Neural progenitor cell (in vitro differentiated cells): Measurements from ENCODE around the gene MSI2. TPM values are rescaled to one million over a fixed set of nuclear protein-coding genes. Genes with fewer than 3 reads are reported as not detected.

Source experiments
- DNase-seq: peaks from one replicate; pipeline ENCODE4 v3.0.0-alpha.2; 2016; ENCODE audit warnings: low spot score
- H2AFZ ChIP-seq: fragments of 200-600 bp; sonication (generic); replicated peaks from 2 replicates; pipeline ENCODE4 v1.6.1; 2016; ENCODE audit warnings: antibody characterized with exemption
- H3F3A ChIP-seq: fragments of 200-600 bp; sonication (generic); 2 replicates; pipeline ENCODE4 v1.6.1; 2016; ENCODE audit warnings: antibody characterized with exemption, low read depth
- H3K27ac ChIP-seq: fragments of 200-600 bp; sonication (generic); 2 replicates; pipeline ENCODE4 v1.5.1; 2016; ENCODE audit warnings: mild to moderate bottlenecking
- H3K27me3 ChIP-seq: fragments of 200-600 bp; sonication (generic); 2 replicates; pipeline ENCODE4 v1.6.1; 2016; ENCODE audit warnings: mild to moderate bottlenecking, moderate library complexity
- H3K36me3 ChIP-seq: fragments of 200-600 bp; sonication (generic); 2 replicates; pipeline ENCODE4 v1.5.1; 2016
- H3K4me1 ChIP-seq: fragments of 200-600 bp; sonication (generic); 2 replicates; pipeline ENCODE4 v1.6.1; 2016; ENCODE audit warnings: mixed run types
- H3K4me2 ChIP-seq: fragments of 200-600 bp; sonication (generic); 2 replicates; pipeline ENCODE4 v1.6.1; 2016
- H3K4me3 ChIP-seq: fragments of 200-600 bp; sonication (generic); 2 replicates; pipeline ENCODE4 v1.5.1; 2016
- H3K79me2 ChIP-seq: fragments of 200-600 bp; sonication (generic); 2 replicates; pipeline ENCODE4 v1.6.1; 2016; ENCODE audit warnings: low read depth
- H3K9ac ChIP-seq: fragments of 200-600 bp; sonication (generic); 2 replicates; pipeline ENCODE4 v1.6.1; 2016
- H3K9me3 ChIP-seq: fragments of 200-600 bp; sonication (generic); 2 replicates; pipeline ENCODE4 v1.5.1; 2016; ENCODE audit warnings: low read depth
- H4K20me1 ChIP-seq: fragments of 200-600 bp; sonication (generic); 2 replicates; pipeline ENCODE4 v1.6.1; 2016; ENCODE audit warnings: low read depth
- H3K27ac Mint-ChIP-seq: 3 replicates; pipeline ENCODE4 v1.8.0; 2021; ENCODE audit warnings: mixed read lengths
- H3K27me3 Mint-ChIP-seq: 2 replicates; pipeline ENCODE4 v1.8.0; 2022; ENCODE audit warnings: low read depth, mild to moderate bottlenecking, inconsistent platforms, moderate library complexity, mixed read lengths; ENCODE audit not compliant: insufficient read depth
- H3K36me3 Mint-ChIP-seq: 3 replicates; pipeline ENCODE4 v1.8.0; 2021; ENCODE audit warnings: mixed read lengths
- H3K4me1 Mint-ChIP-seq: 3 replicates; pipeline ENCODE4 v1.8.0; 2021; ENCODE audit warnings: mixed read lengths
- H3K4me3 Mint-ChIP-seq: 3 replicates; pipeline ENCODE4 v1.8.0; 2021; ENCODE audit warnings: mild to moderate bottlenecking, moderate library complexity, mixed read lengths
- H3K9me3 Mint-ChIP-seq: 3 replicates; pipeline ENCODE4 v1.8.0; 2020; ENCODE audit warnings: mixed read lengths
- EZH2 ChIP-seq: fragments of 200-600 bp; sonication (generic); IDR thresholded peaks from 2 replicates; pipeline ENCODE4 v1.6.1; 2017; ENCODE audit warnings: antibody characterized with exemption, mild to moderate bottlenecking, moderate library complexity
- EZH2phosphoT487 ChIP-seq: fragments of 200-600 bp; sonication (generic); IDR thresholded peaks from 2 replicates; pipeline ENCODE4 v1.6.1; 2017; ENCODE audit warnings: antibody characterized with exemption
- total RNA-seq: library from RNA; depleted of rRNA; stranded (reverse); fragments of >200 nt; gene quantifications from 2 replicates; pipeline ENCODE4 v1.2.3, GENCODE V29; 2015; ENCODE audit warnings: low replicate concordance
- TF ChIP-seq, protein P1 (sequence below): fragments of 200-600 bp; sonication (generic); IDR thresholded peaks from 2 replicates; pipeline ENCODE4 v1.5.1; 2017; ENCODE audit warnings: antibody characterized with exemption, mild to moderate bottlenecking

The MSI2 gene
- total RNA-seq, 1 donor from 2014 or later = 96.9 TPM

DNA sequence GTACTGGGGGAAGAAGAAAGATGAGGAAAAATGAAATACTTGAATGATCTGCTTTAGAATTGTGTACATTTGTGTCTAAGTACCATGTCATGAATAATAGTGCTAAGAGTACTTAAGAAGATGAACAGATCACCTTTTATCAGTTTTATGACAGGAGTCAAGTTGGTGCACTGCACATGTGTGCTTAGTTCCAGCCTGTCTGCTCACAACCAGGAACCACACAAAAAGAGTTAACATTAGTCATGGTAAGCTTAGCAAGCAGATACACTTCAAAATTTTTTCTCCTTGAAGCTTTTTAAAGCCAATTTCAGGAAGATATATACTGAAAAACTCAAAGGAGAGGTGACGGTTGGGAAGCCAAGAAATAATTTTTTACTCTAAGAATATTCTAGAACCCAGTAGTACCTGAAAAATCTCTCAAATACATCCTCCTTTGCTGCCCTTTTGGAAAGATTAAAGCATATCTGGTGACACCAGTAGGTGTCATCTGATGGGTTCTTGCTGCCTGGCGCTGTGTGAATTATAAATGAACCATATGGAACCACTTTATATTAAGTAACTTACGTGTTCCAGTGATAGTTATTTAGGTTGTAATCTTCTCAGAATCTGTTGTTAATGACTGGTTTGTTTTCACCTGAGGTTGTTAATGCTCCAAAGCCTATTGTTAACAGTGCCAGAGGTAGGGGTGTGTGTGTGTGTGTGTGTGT lies 93.4 kb downstream of the MSI2 start:
- H3K36me3 ChIP-seq = no peaks in the 10 kb centered on the region
- no peak overlapping the region for H3K4me2 ChIP-seq
- H3K4me1 Mint-ChIP-seq = peaks cover 16% of the 10 kb centered on the region
- peaks cover 10% of the 10 kb centered on the region for H3K9me3 Mint-ChIP-seq
- H4K20me1 ChIP-seq = peaks cover 45% of the 10 kb centered on the region
- H3K27ac Mint-ChIP-seq = peak overlapping the region; percentile 48
- no peak overlapping the region for H2AFZ ChIP-seq
- H3K36me3 Mint-ChIP-seq = peaks cover 70% of the 10 kb centered on the region
- no peaks in the 10 kb centered on the region for H3K4me1 ChIP-seq
- peaks cover 1% of the 10 kb centered on the region for H3F3A ChIP-seq
- TF ChIP-seq, protein P1, sequence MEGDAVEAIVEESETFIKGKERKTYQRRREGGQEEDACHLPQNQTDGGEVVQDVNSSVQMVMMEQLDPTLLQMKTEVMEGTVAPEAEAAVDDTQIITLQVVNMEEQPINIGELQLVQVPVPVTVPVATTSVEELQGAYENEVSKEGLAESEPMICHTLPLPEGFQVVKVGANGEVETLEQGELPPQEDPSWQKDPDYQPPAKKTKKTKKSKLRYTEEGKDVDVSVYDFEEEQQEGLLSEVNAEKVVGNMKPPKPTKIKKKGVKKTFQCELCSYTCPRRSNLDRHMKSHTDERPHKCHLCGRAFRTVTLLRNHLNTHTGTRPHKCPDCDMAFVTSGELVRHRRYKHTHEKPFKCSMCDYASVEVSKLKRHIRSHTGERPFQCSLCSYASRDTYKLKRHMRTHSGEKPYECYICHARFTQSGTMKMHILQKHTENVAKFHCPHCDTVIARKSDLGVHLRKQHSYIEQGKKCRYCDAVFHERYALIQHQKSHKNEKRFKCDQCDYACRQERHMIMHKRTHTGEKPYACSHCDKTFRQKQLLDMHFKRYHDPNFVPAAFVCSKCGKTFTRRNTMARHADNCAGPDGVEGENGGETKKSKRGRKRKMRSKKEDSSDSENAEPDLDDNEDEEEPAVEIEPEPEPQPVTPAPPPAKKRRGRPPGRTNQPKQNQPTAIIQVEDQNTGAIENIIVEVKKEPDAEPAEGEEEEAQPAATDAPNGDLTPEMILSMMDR = no peak
- TF ChIP-seq EZH2 = no peak
- no peak for TF ChIP-seq EZH2phosphoT487
- H3K9ac ChIP-seq = no peak overlapping the region
- no peak for DNase-seq
- no peaks in the 10 kb centered on the region for H3K27me3 ChIP-seq
- no peaks in the 10 kb centered on the region for H3K9me3 ChIP-seq
- no peak overlapping the region for H3K4me3 ChIP-seq
- peaks cover 98% of the 10 kb centered on the region for H3K79me2 ChIP-seq
- no peak overlapping the region for H3K27ac ChIP-seq
- no peak overlapping the region for H3K4me3 Mint-ChIP-seq
- H3K27me3 Mint-ChIP-seq = peaks cover 5% of the 10 kb centered on the region

DNA sequence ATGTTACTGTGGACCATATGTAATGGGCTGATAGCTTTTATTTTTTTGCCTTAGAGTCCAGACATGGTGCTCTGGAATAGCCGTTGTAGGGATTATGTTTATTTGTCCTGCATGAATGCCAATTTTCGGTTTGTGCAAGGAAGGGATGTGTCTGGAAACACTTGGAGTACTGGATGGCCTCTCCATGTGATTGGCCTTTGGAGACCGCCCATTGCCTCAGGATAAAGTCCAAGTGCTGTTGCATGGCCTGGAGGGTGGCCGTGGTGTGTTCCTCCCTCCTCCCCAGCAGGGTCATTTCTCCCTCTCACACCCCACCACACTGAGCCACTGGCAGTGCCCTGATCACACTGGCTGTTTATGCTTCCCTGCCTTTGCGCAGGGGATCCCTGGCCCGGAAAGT lies 93.9 kb downstream of the MSI2 start:
- no peaks in the 10 kb centered on the region for H3K4me1 ChIP-seq
- H3K36me3 ChIP-seq = no peaks in the 10 kb centered on the region
- Mint-ChIP-seq H3K4me1 (peaks cover 19% of the 10 kb centered on the region), H3K36me3 (peaks cover 73% of the 10 kb centered on the region), H3K27me3 (peaks cover 5% of the 10 kb centered on the region), H3K4me3 (no peak overlapping the region), H3K27ac (no peak overlapping the region), H3K9me3 (peaks cover 10% of the 10 kb centered on the region)
- no peak overlapping the region for H3K27ac ChIP-seq
- H4K20me1 ChIP-seq = peaks cover 50% of the 10 kb centered on the region
- no peaks in the 10 kb centered on the region for H3K27me3 ChIP-seq
- H2AFZ ChIP-seq = no peak overlapping the region
- peaks cover 98% of the 10 kb centered on the region for H3K79me2 ChIP-seq
- H3K9me3 ChIP-seq = no peaks in the 10 kb centered on the region
- no peak overlapping the region for H3K9ac ChIP-seq
- H3K4me3 ChIP-seq = no peak overlapping the region
- TF ChIP-seq EZH2phosphoT487 (no peak), EZH2 (no peak)
- TF ChIP-seq, protein P1 = no peak
- no peak for DNase-seq
- H3F3A ChIP-seq = peaks cover 7% of the 10 kb centered on the region
- H3K4me2 ChIP-seq = no peak overlapping the region

GRCh38 chr17:57352665-57353175 lies 96.4 kb downstream of the MSI2 start:
- Histone ChIP-seq H3K9ac (no peak overlapping the region), H4K20me1 (peaks cover 57% of the 10 kb centered on the region), H3K27ac (no peak overlapping the region), H3K4me2 (no peak overlapping the region), H3F3A (peaks cover 32% of the 10 kb centered on the region), H3K79me2 (peaks cover 98% of the 10 kb centered on the region), H3K9me3 (no peaks in the 10 kb centered on the region), H3K4me3 (no peak overlapping the region), H3K36me3 (no peaks in the 10 kb centered on the region), H2AFZ (no peak overlapping the region), H3K27me3 (no peaks in the 10 kb centered on the region), H3K4me1 (peaks cover 19% of the 10 kb centered on the region)
- Mint-ChIP-seq H3K27me3 (peaks cover 5% of the 10 kb centered on the region), H3K4me1 (peaks cover 41% of the 10 kb centered on the region), H3K27ac (no peak overlapping the region), H3K9me3 (peaks cover 10% of the 10 kb centered on the region), H3K36me3 (peaks cover 67% of the 10 kb centered on the region), H3K4me3 (no peak overlapping the region)
- DNase-seq = no peak
- TF ChIP-seq, protein P1 = no peak
- TF ChIP-seq EZH2 = no peak
- TF ChIP-seq EZH2phosphoT487 = no peak
